ENCODE data around the gene HOXB1. TPM values are rescaled to one million over a fixed set of nuclear protein-coding genes. Genes with fewer than 3 reads are reported as not detected.

Gene HOXB1
- total and polyA plus RNA-seq, 5 experiments from 2014 or later, result not detected

DNA sequence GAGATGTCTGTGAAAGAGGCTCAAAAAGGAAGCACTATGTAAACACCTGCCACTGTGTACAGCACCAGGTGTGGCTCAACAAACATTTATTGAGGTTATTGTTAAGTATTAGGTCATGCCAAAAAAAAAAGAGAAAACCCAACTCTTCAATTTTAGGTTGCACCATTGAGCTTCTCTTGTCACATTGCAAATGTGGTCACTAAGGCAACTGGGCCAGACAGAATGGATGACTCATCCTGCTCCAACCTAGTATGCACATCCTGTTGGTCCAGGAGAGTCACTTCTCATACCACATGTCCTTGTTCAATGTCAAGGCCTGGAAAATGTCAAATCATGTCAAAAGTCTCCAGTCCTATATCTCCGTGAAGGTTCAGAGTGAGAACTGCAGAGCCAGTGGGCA, 25.0 kb downstream of the HOXB1 start:
- ATAC-seq, result peak; percentile 72 to 82
- Mint-ChIP-seq H3K27ac (peak overlapping the region in 3 of 10 donors; percentile 9 to 82 (median 76)), H3K36me3 (no peaks in the 10 kb centered on the region), H3K4me1 (peaks cover 0 to 16% (median under 1%) of the 10 kb centered on the region in 4 donors), H3K9me3 (no peaks in the 10 kb centered on the region), H3K27me3 (peaks cover 6 to 36% (median 14%) of the 10 kb centered on the region in 5 donors), H3K4me3 (no peak overlapping the region)
- POLR2A ChIA-PET, result no interaction called here
- DNase-seq, result peak in 1 of 10 donors; percentile 12

DNA sequence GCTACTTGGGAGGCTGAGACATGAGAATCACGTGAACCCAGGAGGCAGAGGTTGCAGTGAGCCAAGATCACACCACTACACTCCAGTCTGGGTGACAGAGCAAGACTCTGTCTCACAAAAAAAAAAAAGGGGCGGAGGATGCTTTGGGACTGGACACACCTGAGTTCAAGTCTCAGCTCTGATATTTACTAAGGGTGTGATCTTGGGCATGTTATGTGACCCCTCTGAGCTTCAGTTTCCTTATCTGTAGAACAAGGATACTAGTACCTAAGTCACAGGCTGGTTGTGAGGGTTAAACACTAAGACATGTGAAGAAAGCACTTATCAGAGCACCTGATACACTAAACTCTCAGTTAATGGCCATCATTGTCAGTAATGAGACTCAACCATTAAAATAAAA, 25.9 kb downstream of the HOXB1 start:
- DNase-seq, result no peak
- Mint-ChIP-seq H3K36me3 (no peaks in the 10 kb centered on the region), H3K4me1 (peaks cover 0 to 13% (median 0%) of the 10 kb centered on the region in 4 donors), H3K27me3 (peaks cover 6 to 44% (median 14%) of the 10 kb centered on the region in 5 donors), H3K9me3 (no peaks in the 10 kb centered on the region), H3K27ac (peak overlapping the region in 4 of 10 donors; percentile 3 to 76 (median 58)), H3K4me3 (no peak overlapping the region)
- no peak for ATAC-seq
- POLR2A ChIA-PET, result interaction anchor here (0.6 to 1.3 kb wide), 2 partner anchors 36 to 64 kb away, joined by 3 read pairs; no protein-coding TSS in a partner anchor

DNA sequence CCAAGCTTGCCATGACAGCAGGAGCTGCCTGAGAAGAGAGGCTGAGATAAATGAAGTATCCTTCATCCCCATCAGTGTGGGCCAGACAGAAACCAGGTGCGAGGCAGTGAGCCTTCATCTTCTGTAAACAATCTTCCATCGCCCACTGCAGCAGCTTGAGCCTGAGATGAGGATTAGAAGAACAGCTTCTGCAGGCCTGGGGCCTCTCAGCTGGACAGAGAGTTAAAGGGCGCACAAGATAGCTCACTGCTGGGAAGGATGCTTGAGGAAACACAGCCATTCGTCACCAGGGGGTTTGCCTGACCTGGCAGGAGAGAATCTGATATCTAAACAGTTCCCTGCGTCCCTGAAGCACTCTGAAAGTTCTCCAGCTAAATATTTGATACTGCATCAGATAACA, 27.1 kb downstream of the HOXB1 start:
- H3K4me1 Mint-ChIP-seq, result peaks cover 0 to 13% (median 0%) of the 10 kb centered on the region in 4 donors
- DNase-seq, result no peak
- no peaks in the 10 kb centered on the region for H3K9me3 Mint-ChIP-seq
- no peak for ATAC-seq
- no peak overlapping the region for H3K4me3 Mint-ChIP-seq
- peaks cover 8 to 45% (median 14%) of the 10 kb centered on the region in 5 donors for H3K27me3 Mint-ChIP-seq
- H3K36me3 Mint-ChIP-seq, result no peaks in the 10 kb centered on the region
- H3K27ac Mint-ChIP-seq, result peak overlapping the region in 1 of 10 donors; percentile 63
- POLR2A ChIA-PET, result interaction anchor here (1.3 kb wide), 1 partner anchor 38 kb away, joined by 3 read pairs; no protein-coding TSS in a partner anchor

DNA sequence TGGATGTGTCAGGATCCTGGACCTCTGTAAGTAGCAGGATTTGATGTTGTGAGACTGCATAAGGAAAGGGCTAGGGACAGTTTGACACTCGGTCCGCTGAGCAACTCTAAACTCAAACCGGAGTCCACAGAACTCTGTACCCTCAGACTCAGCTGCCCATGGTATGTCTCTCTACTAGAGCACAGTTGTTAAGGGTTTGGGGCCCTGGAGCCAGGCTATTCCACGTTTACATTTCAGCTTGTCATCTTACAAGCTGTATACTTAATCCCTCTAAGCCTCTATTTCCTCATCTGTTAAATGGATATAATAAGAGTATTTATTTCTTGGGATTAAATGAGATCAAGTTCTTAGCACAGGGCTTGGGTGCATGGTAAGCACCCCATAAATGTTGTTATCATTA, 27.9 kb downstream of the HOXB1 start:
- POLR2A ChIA-PET, result no interaction called here
- DNase-seq (no peak), ATAC-seq (no peak)
- Mint-ChIP-seq H3K27me3 (peaks cover 8 to 38% (median 14%) of the 10 kb centered on the region in 5 donors), H3K4me3 (no peak overlapping the region), H3K9me3 (no peaks in the 10 kb centered on the region), H3K27ac (peak overlapping the region in 1 of 10 donors; percentile 63), H3K4me1 (peaks cover 0 to 13% (median 0%) of the 10 kb centered on the region in 4 donors), H3K36me3 (no peaks in the 10 kb centered on the region)

DNA sequence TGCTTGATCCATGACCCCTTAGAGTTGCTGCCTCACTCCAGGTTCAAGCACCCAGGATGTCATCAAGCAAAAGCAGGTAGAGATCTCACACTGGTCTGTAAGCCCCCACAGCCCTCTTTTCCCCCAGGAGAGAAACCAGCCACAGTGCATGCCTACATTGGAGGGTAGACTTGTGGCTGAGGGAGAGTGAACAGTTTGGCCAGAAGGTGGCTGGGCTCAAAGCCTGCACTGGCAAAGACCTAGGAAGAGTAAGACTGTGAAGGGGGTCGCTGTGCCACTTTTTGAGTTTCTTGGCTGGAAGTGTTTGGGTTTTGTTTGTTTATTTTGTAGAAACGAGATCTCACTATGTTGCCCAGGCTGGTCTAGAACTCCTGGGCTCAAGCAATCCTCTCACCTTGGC, 28.5 kb downstream of the HOXB1 start:
- POLR2A ChIA-PET, result interaction anchor here (1.4 kb wide), 1 partner anchor 39 kb away, joined by 8 read pairs; no protein-coding TSS in a partner anchor
- peaks cover 8 to 38% (median 14%) of the 10 kb centered on the region in 5 donors for H3K27me3 Mint-ChIP-seq

DNA sequence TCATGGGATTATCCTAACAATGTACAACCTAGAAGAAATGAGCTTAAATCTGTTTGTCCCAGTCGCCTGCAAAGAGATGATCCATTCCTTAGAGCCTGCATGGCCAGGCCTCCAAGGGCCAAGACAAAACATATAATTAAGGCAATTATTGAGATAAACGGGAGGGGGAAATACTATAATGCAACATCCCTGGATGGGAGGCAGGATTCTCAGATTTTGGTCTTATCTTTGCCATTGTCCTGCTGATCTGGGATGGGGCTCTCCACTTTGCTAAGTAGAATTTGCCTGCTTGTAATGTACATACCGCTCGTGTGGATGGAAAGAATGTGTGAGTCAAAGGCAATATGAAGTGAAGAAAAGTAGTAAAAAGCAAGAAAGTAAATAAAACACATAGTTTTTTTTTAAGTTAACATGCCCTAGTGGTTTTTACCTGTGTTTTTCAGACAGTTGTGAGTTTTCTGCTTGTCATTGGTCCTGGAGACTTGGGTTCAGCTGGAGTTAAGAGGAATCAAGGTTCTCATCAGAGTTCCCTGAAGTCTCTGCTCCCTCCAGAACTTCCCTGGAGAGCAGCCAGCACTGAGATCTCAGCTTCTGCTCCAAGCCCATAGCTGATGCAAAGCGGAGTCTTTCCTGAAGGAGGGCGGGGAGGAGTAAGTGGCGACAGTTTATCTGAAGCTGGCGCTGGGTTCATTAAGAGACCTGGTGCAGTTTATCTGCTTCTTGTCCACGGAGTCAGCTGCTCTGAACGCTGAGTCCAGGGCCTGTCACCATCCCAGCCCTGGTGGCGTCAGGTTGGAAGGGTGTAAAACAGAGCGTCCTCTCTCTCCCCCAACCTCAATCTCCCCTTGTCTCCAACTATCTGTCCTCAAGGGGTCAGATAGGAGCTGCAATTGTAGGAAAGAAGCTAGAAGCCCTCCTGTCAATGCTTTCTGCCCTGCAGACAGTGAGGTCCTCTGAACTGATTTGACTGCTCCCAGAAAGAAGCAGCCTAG, 30.1 kb downstream of the HOXB1 start:
- H3K4me1 Mint-ChIP-seq, result peaks cover 0 to 6% (median 0%) of the 10 kb centered on the region in 4 donors
- peak in 1 of 10 donors; percentile 15 for DNase-seq

More for the DNA sequence above, 28.5 kb downstream of the HOXB1 start:
- Mint-ChIP-seq H3K4me3 (no peak overlapping the region), H3K9me3 (no peaks in the 10 kb centered on the region), H3K27ac (no peak overlapping the region), H3K36me3 (no peaks in the 10 kb centered on the region), H3K4me1 (peaks cover 0 to 13% (median 0%) of the 10 kb centered on the region in 4 donors)
- ATAC-seq (no peak), DNase-seq (no peak)

DNA sequence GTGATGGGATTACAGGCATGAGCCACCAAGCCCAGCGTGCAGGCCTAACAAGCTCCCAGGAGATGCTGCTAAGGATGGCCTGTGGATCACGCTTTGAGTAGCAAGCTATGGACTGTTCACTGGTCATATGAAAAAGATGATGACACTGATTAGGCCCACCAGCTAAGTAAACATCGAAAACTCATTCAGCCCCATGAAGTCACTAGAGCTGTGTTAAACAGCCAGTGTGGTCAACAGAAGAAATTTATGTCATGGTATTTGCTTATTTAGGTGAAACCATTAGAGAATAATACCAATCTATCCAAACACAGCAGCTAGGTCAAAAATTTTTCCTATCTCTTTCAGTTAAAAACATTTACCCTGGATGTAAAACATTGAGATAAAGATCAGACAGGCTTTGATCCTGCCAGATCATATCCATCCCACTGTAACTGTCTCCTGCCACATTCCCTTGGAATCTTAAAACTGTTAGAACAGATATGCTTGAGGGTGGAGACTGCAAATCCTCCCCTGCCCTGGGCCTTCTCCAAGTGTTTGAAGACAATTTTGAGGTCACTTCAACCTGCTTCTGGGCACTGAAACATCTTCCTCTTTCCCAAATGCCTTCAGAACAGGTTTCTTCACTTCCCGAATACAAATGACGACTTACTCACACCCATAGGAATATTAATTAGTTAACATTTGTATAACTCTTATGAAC, 30.9 kb downstream of the HOXB1 start:
- Mint-ChIP-seq H3K27ac (no peak overlapping the region), H3K36me3 (no peaks in the 10 kb centered on the region), H3K4me1 (no peaks in the 10 kb centered on the region), H3K4me3 (no peak overlapping the region), H3K9me3 (no peaks in the 10 kb centered on the region), H3K27me3 (peaks cover 11 to 40% (median 14%) of the 10 kb centered on the region in 5 donors)
- ATAC-seq (no peak), DNase-seq (no peak)
- POLR2A ChIA-PET, result interaction anchor here (0.6 kb wide), 1 partner anchor 14 kb away, joined by 3 read pairs; no protein-coding TSS in a partner anchor

More for the DNA sequence above, 30.1 kb downstream of the HOXB1 start:
- ATAC-seq, result peak; percentile 36 to 61
- Mint-ChIP-seq H3K9me3 (no peaks in the 10 kb centered on the region), H3K27me3 (peaks cover 11 to 38% (median 14%) of the 10 kb centered on the region in 5 donors), H3K4me3 (no peak overlapping the region), H3K27ac (no peak overlapping the region), H3K36me3 (no peaks in the 10 kb centered on the region)
- POLR2A ChIA-PET, result interaction anchor here (0.5 to 1.4 kb wide), 3 partner anchors 36 to 88 kb away, joined by 3 to 8 read pairs (median 4); no protein-coding TSS in a partner anchor

DNA sequence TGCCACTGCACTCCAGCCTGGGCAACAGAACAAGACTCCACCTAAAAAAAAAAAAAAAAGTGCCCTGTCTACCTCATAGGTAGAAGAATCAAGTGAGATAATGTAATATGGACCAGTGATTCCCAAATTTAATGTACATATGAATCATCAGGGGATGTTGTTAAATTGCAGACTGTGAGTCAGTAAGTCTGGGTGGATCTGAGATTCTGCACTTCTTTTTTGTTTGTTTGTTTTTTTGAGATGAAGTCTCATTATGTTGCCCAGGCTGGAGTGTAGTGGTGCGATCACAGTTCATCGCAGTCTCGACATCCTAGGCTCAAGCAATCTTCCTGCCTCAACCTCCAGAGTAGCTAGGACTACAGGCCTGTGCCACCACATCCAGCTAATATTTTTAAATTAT, 31.6 kb downstream of the HOXB1 start:
- H3K9me3 Mint-ChIP-seq, result no peaks in the 10 kb centered on the region
- no peak overlapping the region for H3K27ac Mint-ChIP-seq
- no peak for DNase-seq
- H3K27me3 Mint-ChIP-seq, result peaks cover 14 to 46% (median 19%) of the 10 kb centered on the region in 5 donors
- no peak overlapping the region for H3K4me3 Mint-ChIP-seq
- POLR2A ChIA-PET, result interaction anchor here (0.6 to 0.7 kb wide), 2 partner anchors 15 to 29 kb away, joined by 3 read pairs; no protein-coding TSS in a partner anchor
- H3K4me1 Mint-ChIP-seq, result no peaks in the 10 kb centered on the region
- no peaks in the 10 kb centered on the region for H3K36me3 Mint-ChIP-seq
- ATAC-seq, result no peak

DNA sequence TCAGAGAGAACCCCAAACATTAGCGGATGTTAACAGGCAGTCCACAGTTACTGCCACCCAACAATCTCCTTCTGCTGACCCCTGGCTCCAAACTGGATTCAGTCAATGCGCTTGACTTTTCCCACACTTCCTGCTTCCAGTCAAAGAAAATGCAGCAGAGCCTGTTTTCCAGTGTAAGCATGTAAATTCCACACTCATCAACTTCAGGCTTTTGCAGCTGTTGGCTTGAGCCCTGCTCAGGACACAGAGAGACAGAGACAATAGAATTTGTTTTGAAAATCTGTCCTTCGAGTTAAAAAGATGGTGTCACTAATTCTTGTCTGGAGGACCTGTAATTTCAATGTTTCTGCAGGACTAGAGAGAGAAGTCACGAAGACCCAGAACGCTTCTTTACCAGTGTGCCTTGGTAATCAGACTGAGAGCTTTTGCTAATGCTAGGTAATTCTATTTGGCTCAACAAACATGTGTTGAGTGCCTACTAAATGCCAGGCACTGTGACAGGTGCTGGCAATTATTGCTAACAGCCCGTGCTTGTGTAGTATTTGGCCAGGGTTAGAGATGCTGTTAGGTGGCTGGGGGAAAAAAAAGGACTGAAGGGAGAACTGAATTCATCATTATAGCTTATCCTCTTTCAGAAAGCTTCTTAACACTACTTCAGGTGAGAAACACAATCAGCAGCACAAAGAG, 32.5 kb downstream of the HOXB1 start:
- Mint-ChIP-seq H3K9me3 (no peaks in the 10 kb centered on the region), H3K27me3 (peaks cover 14 to 43% (median 22%) of the 10 kb centered on the region in 5 donors), H3K4me1 (no peaks in the 10 kb centered on the region), H3K27ac (no peak overlapping the region), H3K36me3 (no peaks in the 10 kb centered on the region), H3K4me3 (no peak overlapping the region)
- ATAC-seq (no peak), DNase-seq (no peak)
- POLR2A ChIA-PET, result interaction anchor here (0.7 to 0.9 kb wide), 2 partner anchors 14 to 30 kb away, joined by 3 read pairs; no protein-coding TSS in a partner anchor

DNA sequence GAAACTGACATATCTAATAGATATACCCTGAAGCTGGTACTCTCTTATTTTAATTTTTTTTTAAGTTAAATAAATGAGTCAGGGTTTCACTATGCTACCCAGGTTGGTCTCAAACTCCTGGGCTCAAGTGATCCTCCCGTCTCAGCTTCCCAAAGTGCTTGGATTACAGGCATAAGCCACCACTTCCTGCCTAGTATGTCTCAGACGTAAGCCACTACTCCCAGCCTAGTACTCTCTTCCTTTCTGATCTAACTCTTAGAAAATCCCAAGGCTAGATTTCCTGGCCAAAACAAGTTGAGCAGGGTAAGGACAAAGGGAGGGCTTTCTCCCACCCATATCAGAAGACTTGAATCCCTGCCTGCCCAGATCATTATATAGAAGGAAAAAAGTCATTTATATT, 33.7 kb downstream of the HOXB1 start:
- Mint-ChIP-seq H3K4me1 (peaks cover 0 to 5% (median 1%) of the 10 kb centered on the region in 4 donors), H3K27ac (no peak overlapping the region), H3K9me3 (no peaks in the 10 kb centered on the region), H3K27me3 (peaks cover 7 to 31% (median 22%) of the 10 kb centered on the region in 5 donors), H3K4me3 (no peak overlapping the region), H3K36me3 (no peaks in the 10 kb centered on the region)
- POLR2A ChIA-PET, result no interaction called here
- no peak for ATAC-seq
- no peak for DNase-seq

DNA sequence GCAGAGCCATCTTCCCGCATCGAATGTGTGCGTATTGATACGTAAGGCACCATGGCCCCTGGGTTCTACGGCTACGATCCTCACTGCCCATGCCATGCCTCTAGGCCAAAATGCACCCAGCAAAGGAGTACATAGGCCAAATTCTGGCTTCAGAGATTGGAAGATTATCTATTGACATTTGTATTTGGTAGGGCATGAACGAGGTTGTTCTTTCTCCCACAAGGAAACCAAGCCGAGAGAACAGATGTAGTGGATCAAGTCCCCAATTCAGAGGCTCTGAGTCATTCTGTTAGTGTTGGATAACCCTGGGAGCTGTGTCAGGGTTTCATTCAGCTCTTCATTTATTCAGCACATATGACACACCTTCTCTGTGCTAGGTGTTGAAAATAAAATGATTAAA, 36.5 kb downstream of the HOXB1 start:
- Mint-ChIP-seq H3K4me3 (peak overlapping the region in 1 of 10 donors; percentile 16), H3K9me3 (no peaks in the 10 kb centered on the region), H3K36me3 (no peaks in the 10 kb centered on the region), H3K27ac (peak overlapping the region in 1 of 10 donors; percentile 66), H3K27me3 (peaks cover 6 to 33% (median 17%) of the 10 kb centered on the region in 5 donors), H3K4me1 (peaks cover 0 to 11% (median 3%) of the 10 kb centered on the region in 4 donors)
- DNase-seq (no peak), ATAC-seq (no peak)
- POLR2A ChIA-PET, result no interaction called here

Measured in naive thymus-derived CD8-positive, alpha-beta T cell (primary cell).